ENCODE results near the gene GSTA2. TPM values are rescaled to one million over a fixed set of nuclear protein-coding genes. Genes with fewer than 3 reads are reported as not detected.

The GSTA2 gene
- total and polyA plus RNA-seq, 2 of the 13 experiments (the other 11 are each of a cell fraction or from before 2014, with no cell fraction given) = 0.75 to 13.7 TPM

GRCh38 chr6:52735071-52735470 is 28.2 kb downstream of the GSTA2 start (continued):
- TF ChIP-seq CSRNP1 (CRISPR knock-in tag; IDR thresholded peaks at IDR 0.05) = no peak
- TF ChIP-seq TCF7L2 (IDR thresholded peaks at IDR 0.05; ENCODE audit: low read depth, low read length) = no peak
- no peak for TF ChIP-seq NR2F2 (IDR thresholded peaks at IDR 0.05; ENCODE audit: borderline replicate concordance, low read depth)
- TF ChIP-seq RARA (CRISPR knock-in tag; IDR thresholded peaks at IDR 0.05) = no peak
- TF ChIP-seq BRD4 (CRISPR knock-in tag; IDR thresholded peaks at IDR 0.05) = no peak
- no peak for TF ChIP-seq ZNF367 (CRISPR knock-in tag; IDR thresholded peaks at IDR 0.05; ENCODE audit: borderline replicate concordance)
- TF ChIP-seq ESRRA (CRISPR knock-in tag; IDR thresholded peaks at IDR 0.05; ENCODE audit: low read depth) = peak; percentile 57; the same call in 1 of the 2 replicates
- TF ChIP-seq ZNF460 (CRISPR knock-in tag; IDR thresholded peaks at IDR 0.05; ENCODE audit: borderline replicate concordance) = no peak
- no peak for TF ChIP-seq ZNF30 (CRISPR knock-in tag; IDR thresholded peaks at IDR 0.05)
- TF ChIP-seq SRSF1 (optimal IDR thresholded peaks at IDR 0.05; ENCODE audit: low read depth, low read length) = no peak
- no peak for TF ChIP-seq SOX6 (IDR thresholded peaks at IDR 0.05)
- 0 out of 2 replicates have a peak, but pooled peaks have one; percentile 30 for TF ChIP-seq SOX6 (CRISPR knock-in tag; IDR thresholded peaks at IDR 0.05)
- TF ChIP-seq HDAC2 (CRISPR knock-in tag; IDR thresholded peaks at IDR 0.05) = 0 out of 2 replicates have a peak, but pooled peaks have one; percentile 35
- TF ChIP-seq NFATC3 (CRISPR knock-in tag; IDR thresholded peaks at IDR 0.05) = no peak
- TF ChIP-seq SMARCC2 (IDR thresholded peaks at IDR 0.05) = no peak
- no peak for TF ChIP-seq HIC2 (CRISPR knock-in tag; IDR thresholded peaks at IDR 0.05; ENCODE audit: low read depth)
- no peak for TF ChIP-seq HNF1A (IDR thresholded peaks at IDR 0.05; ENCODE audit: low read depth)
- no peak for TF ChIP-seq HNF1A (CRISPR knock-in tag; IDR thresholded peaks at IDR 0.05; ENCODE audit: borderline replicate concordance)
- no peak for TF ChIP-seq E2F1 (CRISPR knock-in tag; IDR thresholded peaks at IDR 0.05)
- TF ChIP-seq POGZ (CRISPR knock-in tag; IDR thresholded peaks at IDR 0.05) = peak; percentile 77
- TF ChIP-seq THAP7 (CRISPR knock-in tag; IDR thresholded peaks at IDR 0.05) = no peak
- no peak for TF ChIP-seq RXRB (CRISPR knock-in tag; IDR thresholded peaks at IDR 0.05; ENCODE audit: borderline replicate concordance)
- no peak for TF ChIP-seq RBM39 (IDR thresholded peaks at IDR 0.05; ENCODE audit: low read depth, low read length, poor library complexity, severe bottlenecking)
